Bronchial epithelial cell (primary cell): ENCODE measurements around the gene C16orf46. TPM values are rescaled to one million over a fixed set of nuclear protein-coding genes. Genes with fewer than 3 reads are reported as not detected.

ENCODE experiments used
- DNase-seq: peaks from one replicate; pipeline ENCODE4 v3.0.0-alpha.2; 2010; ENCODE audit warnings: low read depth
- FAIRE-seq: peaks from 2 replicates; lab custom pipeline; 2011; peaks lifted over from hg19 to GRCh38; lab: Jason Lieb, UNC
- H3K27me3 ChIP-seq: 2 replicates; pipeline ENCODE4 v1.5.1; 2011; ENCODE audit warnings: low read length; ENCODE audit not compliant: control insufficient read depth, insufficient read depth
- H3K36me3 ChIP-seq: 2 replicates; pipeline ENCODE4 v1.5.1; 2011; ENCODE audit warnings: low read length; ENCODE audit not compliant: control insufficient read depth, insufficient read depth
- H3K4me3 ChIP-seq: 2 replicates; pipeline ENCODE4 v1.5.1; 2011; ENCODE audit warnings: mild to moderate bottlenecking, low read depth, low read length, control low read depth
- CTCF ChIP-seq: IDR thresholded peaks from 2 replicates; pipeline ENCODE4 v1.5.1; 2011; ENCODE audit warnings: mild to moderate bottlenecking, moderate library complexity, low read length, control low read depth, inconsistent platforms; ENCODE audit not compliant: insufficient read depth, severe bottlenecking
- total RNA-seq: library from RNA; depleted of rRNA; stranded (reverse); fragments of >200 nt; gene quantifications from 2 replicates; pipeline ENCODE4 v1.2.1, GENCODE V29; 2014

C16orf46 gene
- total RNA-seq, 1 donor from 2014 or later, result 0.53 TPM

GRCh38 chr16:81040131-81040530 is 36.9 kb downstream of the C16orf46 start:
- no peak for DNase-seq
- Histone ChIP-seq H3K36me3 (peaks cover 15% of the 10 kb centered on the region), H3K4me3 (no peak overlapping the region), H3K27me3 (no peaks in the 10 kb centered on the region)
- FAIRE-seq, result no peak
- TF ChIP-seq CTCF, result no peak

- TF ChIP-seq CTCF, result no peak
- Histone ChIP-seq H3K36me3 (peaks cover 10% of the 10 kb centered on the region), H3K27me3 (no peaks in the 10 kb centered on the region), H3K4me3 (peak overlapping the region; percentile 70)
- DNase-seq, result peak; percentile 34
- FAIRE-seq, result no peak
These were observed 40.2 kb downstream of the C16orf46 start for GRCh38 chr16:81036751-81037350.

- peak; percentile 10 for DNase-seq
- Histone ChIP-seq H3K36me3 (peaks cover 8% of the 10 kb centered on the region), H3K4me3 (peak overlapping the region; percentile 70), H3K27me3 (no peaks in the 10 kb centered on the region)
- FAIRE-seq, result no peak
- TF ChIP-seq CTCF, result no peak
These were observed 40.9 kb downstream of the C16orf46 start for GRCh38 chr16:81035975-81036750.

GRCh38 chr16:81035398-81035974 is 41.6 kb downstream of the C16orf46 start, which contains the start of gene ATMIN:
Gene ATMIN (plus strand): TSS chr16:81035842. CDS start chr16:81035871, 29 bp downstream.
- TF ChIP-seq CTCF, result peak; percentile 91
- no peak for FAIRE-seq
- no peaks in the 10 kb centered on the region for H3K27me3 ChIP-seq
- H3K36me3 ChIP-seq, result peaks cover 6% of the 10 kb centered on the region
- peak; percentile 75 for DNase-seq
- peak within 1 kb of the TSS; percentile 70 for H3K4me3 ChIP-seq

GRCh38 chr16:81029930-81030604 is 47.0 kb downstream of the C16orf46 start:
- no peak for TF ChIP-seq CTCF
- DNase-seq (no peak), FAIRE-seq (no peak)
- Histone ChIP-seq H3K36me3 (no peaks in the 10 kb centered on the region), H3K4me3 (no peak overlapping the region), H3K27me3 (no peaks in the 10 kb centered on the region)
